DOHH2 (cell line): Measurements from ENCODE around the gene PLXNA2.

Experiments used
- H3F3A ChIP-seq: fragments of 200-600 bp; sonication (generic), shearing (Covaris generic); 2 replicates; pipeline ENCODE4 v1.6.0; 2016; ENCODE audit warnings: antibody characterized with exemption, mild to moderate bottlenecking; ENCODE audit not compliant: control insufficient read depth, insufficient read depth
- H3K27ac ChIP-seq: fragments of 200-600 bp; sonication (generic); 2 replicates; pipeline ENCODE4 v1.5.1; 2014; ENCODE audit warnings: low read depth, mild to moderate bottlenecking, low read length, moderate library complexity
- H3K27me3 ChIP-seq: fragments of 200-600 bp; sonication (generic); 2 replicates; pipeline ENCODE4 v1.6.1; 2014; ENCODE audit warnings: mild to moderate bottlenecking, low read length, mixed read lengths; ENCODE audit not compliant: control insufficient read depth
- H3K36me3 ChIP-seq: fragments of 200-600 bp; sonication (generic); 2 replicates; pipeline ENCODE4 v1.6.1; 2014; ENCODE audit warnings: mild to moderate bottlenecking, low read length, moderate library complexity, mixed read lengths; ENCODE audit not compliant: control insufficient read depth
- H3K4me1 ChIP-seq: fragments of 200-600 bp; sonication (generic); 2 replicates; pipeline ENCODE4 v1.6.1; 2014; ENCODE audit warnings: mild to moderate bottlenecking, low read length, mixed read lengths; ENCODE audit not compliant: control insufficient read depth
- H3K4me2 ChIP-seq: fragments of 200-600 bp; sonication (generic); 2 replicates; pipeline ENCODE4 v1.6.0; 2014; ENCODE audit warnings: mild to moderate bottlenecking, low read length, moderate library complexity
- H3K4me3 ChIP-seq: fragments of 200-600 bp; sonication (generic); 2 replicates; pipeline ENCODE4 v1.5.1; 2014; ENCODE audit warnings: mild to moderate bottlenecking, low read length, mixed read lengths
- H3K79me2 ChIP-seq: fragments of 200-600 bp; sonication (generic); 2 replicates; pipeline ENCODE4 v1.6.1; 2014; ENCODE audit warnings: mild to moderate bottlenecking, low read length, mixed read lengths; ENCODE audit not compliant: control insufficient read depth
- H3K9me2 ChIP-seq: fragments of 200-600 bp; sonication (generic); replicated peaks from 2 replicates; pipeline ENCODE4 v1.6.1; 2014; ENCODE audit warnings: mild to moderate bottlenecking, low read length, mixed read lengths; ENCODE audit not compliant: control insufficient read depth
- H3K9me3 ChIP-seq: fragments of 200-600 bp; sonication (generic); 2 replicates; pipeline ENCODE4 v1.6.1; 2014; ENCODE audit warnings: antibody characterized with exemption, low read length, mixed read lengths; ENCODE audit not compliant: control insufficient read depth, insufficient read depth
- H4K20me1 ChIP-seq: fragments of 200-600 bp; sonication (generic); 2 replicates; pipeline ENCODE4 v1.6.0; 2014; ENCODE audit warnings: low read depth, mild to moderate bottlenecking, antibody characterized with exemption, low read length, moderate library complexity; ENCODE audit not compliant: control insufficient read depth, insufficient read depth
- CTCF ChIP-seq: fragments of 200-600 bp; sonication (generic); IDR thresholded peaks from one replicate; pipeline ENCODE4 v1.5.1; 2014; ENCODE audit warnings: antibody characterized with exemption, mild to moderate bottlenecking, low read depth, low read length; ENCODE audit not compliant: poor library complexity, severe bottlenecking
- EZH2phosphoT487 ChIP-seq: fragments of 200-600 bp; sonication (generic); IDR thresholded peaks from 2 replicates; pipeline ENCODE4 v1.6.1; 2017; ENCODE audit warnings: borderline replicate concordance, mild to moderate bottlenecking, antibody characterized with exemption, low read length, moderate library complexity, mixed read lengths

Gene PLXNA2

GRCh38 chr1:208203127-208203847 lies 40.9 kb downstream of the PLXNA2 start:
- H3K36me3 ChIP-seq, result no peaks in the 10 kb centered on the region
- no peaks in the 10 kb centered on the region for H3F3A ChIP-seq
- H3K27ac ChIP-seq, result no peak overlapping the region
- no peaks in the 10 kb centered on the region for H3K9me2 ChIP-seq
- H3K79me2 ChIP-seq, result no peaks in the 10 kb centered on the region
- H3K4me2 ChIP-seq, result no peak overlapping the region
- no peaks in the 10 kb centered on the region for H3K9me3 ChIP-seq
- no peaks in the 10 kb centered on the region for H3K4me1 ChIP-seq
- no peak overlapping the region for H3K4me3 ChIP-seq
- H3K27me3 ChIP-seq, result no peaks in the 10 kb centered on the region
- no peak for TF ChIP-seq EZH2phosphoT487
- TF ChIP-seq CTCF, result no peak
- H4K20me1 ChIP-seq, result no peaks in the 10 kb centered on the region

GRCh38 chr1:208202333-208202995 lies 41.7 kb downstream of the PLXNA2 start:
- H3K4me2 ChIP-seq, result no peak overlapping the region
- H3K4me3 ChIP-seq, result no peak overlapping the region
- no peaks in the 10 kb centered on the region for H3K79me2 ChIP-seq
- no peaks in the 10 kb centered on the region for H4K20me1 ChIP-seq
- no peak overlapping the region for H3K27ac ChIP-seq
- no peak for TF ChIP-seq EZH2phosphoT487
- TF ChIP-seq CTCF, result no peak
- H3K27me3 ChIP-seq, result no peaks in the 10 kb centered on the region
- no peaks in the 10 kb centered on the region for H3K4me1 ChIP-seq
- no peaks in the 10 kb centered on the region for H3K36me3 ChIP-seq
- H3K9me2 ChIP-seq, result no peaks in the 10 kb centered on the region
- H3F3A ChIP-seq, result no peaks in the 10 kb centered on the region
- no peaks in the 10 kb centered on the region for H3K9me3 ChIP-seq

- Histone ChIP-seq H4K20me1 (no peaks in the 10 kb centered on the region), H3K9me2 (no peaks in the 10 kb centered on the region), H3K27ac (no peak overlapping the region), H3K4me3 (no peak overlapping the region), H3K36me3 (no peaks in the 10 kb centered on the region), H3K27me3 (no peaks in the 10 kb centered on the region), H3K9me3 (no peaks in the 10 kb centered on the region), H3K4me2 (no peak overlapping the region), H3K79me2 (no peaks in the 10 kb centered on the region), H3F3A (no peaks in the 10 kb centered on the region), H3K4me1 (no peaks in the 10 kb centered on the region)
- TF ChIP-seq EZH2phosphoT487, result no peak
- TF ChIP-seq CTCF, result no peak
Measured at GRCh38 chr1:208201229-208201628, 43.0 kb downstream of the PLXNA2 start.
